ENCODE measurements around the gene AP3D1. TPM values are rescaled to one million over a fixed set of nuclear protein-coding genes. Genes with fewer than 3 reads are reported as not detected.

AP3D1 gene
- total RNA-seq, 1 donor from 2014 or later: 169 TPM

GRCh38 chr19:2142173-2142829 lies 9.1 kb downstream of the AP3D1 start:
- H3K36me3 Mint-ChIP-seq (ENCODE audit: low read depth, unreplicated experiment): peaks cover 14% of the 10 kb centered on the region
- DNase-seq (ENCODE audit: low spot score): no peak
- H3K27ac Mint-ChIP-seq (ENCODE audit: unreplicated experiment): no peak overlapping the region
- H3K4me1 Mint-ChIP-seq (ENCODE audit: unreplicated experiment): peaks cover 3% of the 10 kb centered on the region
- TF ChIP-seq CTCF (IDR thresholded peaks at IDR 0.05; ENCODE audit: unreplicated experiment): no peak
- H3K4me3 Mint-ChIP-seq (ENCODE audit: unreplicated experiment): no peak overlapping the region
- no peaks in the 10 kb centered on the region for H3K9me3 Mint-ChIP-seq (ENCODE audit: unreplicated experiment)
- peaks cover 3% of the 10 kb centered on the region for H3K27me3 Mint-ChIP-seq (ENCODE audit: unreplicated experiment)

- Mint-ChIP-seq H3K4me3 (ENCODE audit: unreplicated experiment) (no peak overlapping the region), H3K4me1 (ENCODE audit: unreplicated experiment) (no peaks in the 10 kb centered on the region), H3K9me3 (ENCODE audit: unreplicated experiment) (no peaks in the 10 kb centered on the region), H3K36me3 (ENCODE audit: low read depth, unreplicated experiment) (peaks cover 19% of the 10 kb centered on the region), H3K27ac (ENCODE audit: unreplicated experiment) (no peak overlapping the region), H3K27me3 (ENCODE audit: unreplicated experiment) (peaks cover 1% of the 10 kb centered on the region)
- DNase-seq (ENCODE audit: low spot score): no peak
- TF ChIP-seq CTCF (IDR thresholded peaks at IDR 0.05; ENCODE audit: unreplicated experiment): no peak
These were observed 11.2 kb downstream of the AP3D1 start for GRCh38 chr19:2140138-2140569.

- H3K27me3 Mint-ChIP-seq (ENCODE audit: unreplicated experiment): peaks cover 1% of the 10 kb centered on the region
- TF ChIP-seq CTCF (IDR thresholded peaks at IDR 0.05; ENCODE audit: unreplicated experiment): no peak
- no peak overlapping the region for H3K4me3 Mint-ChIP-seq (ENCODE audit: unreplicated experiment)
- no peak for DNase-seq (ENCODE audit: low spot score)
- H3K27ac Mint-ChIP-seq (ENCODE audit: unreplicated experiment): no peak overlapping the region
- H3K36me3 Mint-ChIP-seq (ENCODE audit: low read depth, unreplicated experiment): peaks cover 19% of the 10 kb centered on the region
- H3K4me1 Mint-ChIP-seq (ENCODE audit: unreplicated experiment): no peaks in the 10 kb centered on the region
- H3K9me3 Mint-ChIP-seq (ENCODE audit: unreplicated experiment): no peaks in the 10 kb centered on the region
These were observed 11.8 kb downstream of the AP3D1 start for GRCh38 chr19:2139385-2140137.

GRCh38 chr19:2138061-2138728 lies 13.2 kb downstream of the AP3D1 start:
- no peak for TF ChIP-seq CTCF (IDR thresholded peaks at IDR 0.05; ENCODE audit: unreplicated experiment)
- Mint-ChIP-seq H3K9me3 (ENCODE audit: unreplicated experiment) (no peaks in the 10 kb centered on the region), H3K4me1 (ENCODE audit: unreplicated experiment) (no peaks in the 10 kb centered on the region), H3K27ac (ENCODE audit: unreplicated experiment) (no peak overlapping the region), H3K4me3 (ENCODE audit: unreplicated experiment) (no peak overlapping the region), H3K36me3 (ENCODE audit: low read depth, unreplicated experiment) (peaks cover 17% of the 10 kb centered on the region), H3K27me3 (ENCODE audit: unreplicated experiment) (peaks cover 1% of the 10 kb centered on the region)
- no peak for DNase-seq (ENCODE audit: low spot score)

All from endothelial cell (in vitro differentiated cells).